Right cardiac atrium (tissue), 5 donors: ENCODE results near the gene TPST1. TPM values are rescaled to one million over a fixed set of nuclear protein-coding genes. Genes with fewer than 3 reads are reported as not detected.
A peak's percentile ranks its signal among the peaks of the same experiment; 100 is the strongest.
"Not testable (repeated sequence)": the region's sequence is repeated elsewhere in the genome, so short reads cannot be mapped to it uniquely, and the experiment has no call there.

Experiments used
- ATAC-seq, 2 donors: fragments of 200-7000 bp; cut with Tn5 transposase; one replicate each; pipeline versions ENCODE4 v1.8.0 to v1.9.1; 2020; ENCODE audit warnings: moderate library complexity in 2 of 2, mild to moderate bottlenecking in 1 of 2
- DNase-seq, 3 donors: peaks; one replicate each; pipeline ENCODE4 v3.0.0-alpha.2; 2020
- H3K27ac ChIP-seq: one replicate; pipeline ENCODE4 v1.5.1; 2013; ENCODE audit warnings: mild to moderate bottlenecking, low read length, control low read depth, moderate library complexity
- H3K27me3 ChIP-seq: one replicate; pipeline ENCODE4 v1.6.1; 2013; ENCODE audit not compliant: control insufficient read depth, insufficient read depth
- H3K4me1 ChIP-seq: one replicate; pipeline ENCODE4 v1.6.1; 2013; ENCODE audit warnings: low read length; ENCODE audit not compliant: control insufficient read depth, insufficient read depth
- H3K4me3 ChIP-seq: one replicate; pipeline ENCODE4 v1.5.1; 2013; ENCODE audit warnings: low read length, control low read depth
- H3K9me3 ChIP-seq: one replicate; pipeline ENCODE4 v1.6.1; 2013; ENCODE audit warnings: low read length; ENCODE audit not compliant: control insufficient read depth
- WGBS: extraction: QIAGEN DNeasy Blood & Tissue Kit; methylation state at CpG from one replicate; pipeline ENCODE4 v1.1.7; 2013; 5-methylcytosine and 5-hydroxymethylcytosine counted together
- intact Hi-C, 4 donors: fragments of 100-400 bp; cut with DNase I; formaldehyde crosslinking; loops; one replicate each; pipeline versions ENCODE4 v1.11.0 to v1.14.0; 2022 to 2023
- polyA plus RNA-seq: library from polyadenylated mRNA; stranded (reverse); fragments of 200-250 nt; gene quantifications from one replicate; pipeline ENCODE4 v1.2.3, GENCODE V29; 2013
- total RNA-seq, 4 donors: library from RNA; stranded (reverse); fragmentation: NEBNext Ultra II Directional; extraction: Animal tissue kit (Norgen Biotek cat#: 25700); gene quantifications; one replicate each; pipeline ENCODE4 v1.2.1, GENCODE V29; 2021
- donor health status: healthy with polysubstance abuse.
- donor health status: DM: no; HTN: yes; CAD: no.
- donor health status: DM: no; HTN: no; CAD: no.
- donor health status: DM: no; HTN: yes; CAD: no; lungs with severe emphysema.
- donor health status: DM: yes; HTN: yes; CAD: no.

Gene TPST1
- total and polyA plus RNA-seq, 5 donors: 5.1 to 9.9 (median 7.4) TPM

DNA sequence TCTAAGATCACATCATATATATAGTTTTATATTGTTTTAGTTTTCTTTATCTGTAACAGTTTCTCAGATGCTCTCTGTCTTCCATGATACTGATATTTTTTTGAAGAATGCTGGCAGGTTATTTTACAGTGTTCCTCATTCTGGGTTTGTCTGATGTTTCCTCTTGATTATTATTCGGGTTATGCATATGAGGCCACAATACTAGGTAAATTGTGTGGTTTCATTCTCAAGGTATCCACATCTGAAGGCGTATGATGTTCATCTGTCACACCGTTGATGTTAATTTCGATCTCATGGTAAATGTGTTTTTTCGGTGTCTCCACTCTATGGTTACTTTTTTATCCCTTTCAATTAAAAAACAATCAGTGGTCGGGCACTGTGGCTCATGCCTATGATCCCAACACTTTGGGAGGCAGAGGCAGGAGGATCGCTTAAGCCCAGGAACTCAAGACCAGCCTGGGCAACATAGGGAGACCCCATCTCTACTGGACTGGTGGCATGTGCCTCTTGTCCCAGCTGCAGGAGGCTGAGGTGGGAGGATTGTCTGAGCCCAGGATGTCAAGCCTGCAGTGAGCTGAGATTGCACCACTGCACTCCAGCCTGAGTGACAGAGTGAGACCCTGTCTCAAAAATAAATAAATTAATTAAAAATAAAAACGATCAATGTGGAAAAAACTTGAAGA, 108.9 kb downstream of the TPST1 start:
- Histone ChIP-seq H3K27ac (no peak overlapping the region), H3K27me3 (no peaks in the 10 kb centered on the region), H3K9me3 (no peaks in the 10 kb centered on the region), H3K4me3 (no peak overlapping the region), H3K4me1 (no peaks in the 10 kb centered on the region)
- ATAC-seq (no peak), DNase-seq (no peak)
- intact Hi-C loops: no loop called here
- WGBS: 89% methylated on average over 8 of the region's 8 CpGs

DNA sequence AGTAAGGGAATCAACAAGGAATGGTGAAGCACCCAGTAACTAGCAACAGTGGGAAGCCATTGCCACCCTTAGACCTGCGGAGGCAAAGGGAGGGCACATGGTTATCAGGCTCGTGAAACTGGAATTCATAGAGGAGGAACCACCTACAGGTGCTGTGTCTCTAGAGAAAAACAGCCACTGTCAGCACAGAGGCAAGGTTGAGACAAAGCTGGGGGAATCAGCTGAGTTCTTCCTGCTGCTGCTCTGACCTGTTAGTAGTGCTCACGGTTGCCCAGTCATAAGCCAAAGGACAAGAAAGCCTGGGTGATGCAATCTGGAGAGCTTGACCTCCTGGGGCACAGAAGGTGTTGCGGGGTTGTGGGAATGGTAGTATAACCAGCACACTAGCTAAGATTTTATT, 110.1 kb downstream of the TPST1 start:
- Histone ChIP-seq H3K4me1 (no peaks in the 10 kb centered on the region), H3K27me3 (no peaks in the 10 kb centered on the region), H3K4me3 (no peak overlapping the region), H3K9me3 (no peaks in the 10 kb centered on the region), H3K27ac (no peak overlapping the region)
- intact Hi-C loops: no loop called here
- DNase-seq (no peak), ATAC-seq (no peak)
- 72% methylated on average over 4 of the region's 4 CpGs for WGBS

DNA sequence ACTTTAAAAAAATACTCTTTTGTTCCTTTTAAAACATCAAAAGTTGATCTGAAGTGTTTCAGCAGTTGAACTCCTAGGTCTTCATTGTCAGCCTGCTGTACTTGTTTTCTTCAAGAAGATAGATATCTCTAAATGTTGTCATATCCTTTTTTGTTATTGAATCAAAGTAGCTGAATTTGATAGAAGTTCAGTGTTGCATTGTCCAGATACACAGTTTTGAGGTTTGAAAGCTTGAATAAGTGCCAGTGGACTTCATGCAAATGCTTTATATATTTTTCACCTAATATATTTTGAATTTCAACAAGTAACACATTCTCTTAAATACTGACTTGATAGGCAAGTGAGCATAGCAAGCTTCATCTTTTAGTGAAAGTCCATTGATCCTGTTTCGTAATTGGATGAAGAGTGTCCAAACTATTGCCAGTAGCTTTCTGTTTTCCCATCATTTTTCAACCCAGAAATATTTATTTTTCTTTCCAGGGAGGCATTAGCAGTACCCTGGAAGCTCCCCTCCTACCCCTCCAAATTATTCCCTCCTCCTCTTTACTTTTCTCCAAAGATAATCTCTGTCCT, 114.4 kb downstream of the TPST1 start:
- Histone ChIP-seq H3K4me1 (no peaks in the 10 kb centered on the region), H3K4me3 (no peak overlapping the region), H3K27me3 (no peaks in the 10 kb centered on the region), H3K27ac (no peak overlapping the region), H3K9me3 (no peaks in the 10 kb centered on the region)
- 98% methylated on average over 1 of the region's 1 CpG for WGBS
- ATAC-seq (no peak), DNase-seq (no peak)
- intact Hi-C loops: no loop called here

DNA sequence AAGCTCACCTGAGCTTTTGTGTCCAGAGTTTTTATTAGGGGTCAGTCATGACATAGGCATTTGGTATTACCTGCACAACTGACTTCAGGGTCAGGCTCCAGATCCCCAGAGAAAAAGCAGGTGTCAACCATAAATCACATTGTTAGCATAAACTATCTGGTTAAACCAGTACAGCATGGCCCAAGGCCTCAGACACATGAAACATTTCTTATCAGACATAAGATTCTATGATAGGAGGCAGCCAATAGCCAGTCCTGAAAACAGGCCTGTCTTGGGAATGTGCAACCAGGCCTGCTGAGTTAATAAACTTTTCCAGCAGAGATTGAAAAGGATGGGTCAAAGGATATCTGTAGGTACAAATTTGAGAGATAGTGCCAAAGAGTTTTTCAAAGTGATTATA, 116.1 kb downstream of the TPST1 start:
- no peak overlapping the region for H3K4me3 ChIP-seq
- DNase-seq: no peak
- no peak overlapping the region for H3K27ac ChIP-seq
- intact Hi-C loops: no loop called here
- no peaks in the 10 kb centered on the region for H3K27me3 ChIP-seq
- no peak for ATAC-seq
- H3K4me1 ChIP-seq: no peaks in the 10 kb centered on the region
- no peaks in the 10 kb centered on the region for H3K9me3 ChIP-seq

DNA sequence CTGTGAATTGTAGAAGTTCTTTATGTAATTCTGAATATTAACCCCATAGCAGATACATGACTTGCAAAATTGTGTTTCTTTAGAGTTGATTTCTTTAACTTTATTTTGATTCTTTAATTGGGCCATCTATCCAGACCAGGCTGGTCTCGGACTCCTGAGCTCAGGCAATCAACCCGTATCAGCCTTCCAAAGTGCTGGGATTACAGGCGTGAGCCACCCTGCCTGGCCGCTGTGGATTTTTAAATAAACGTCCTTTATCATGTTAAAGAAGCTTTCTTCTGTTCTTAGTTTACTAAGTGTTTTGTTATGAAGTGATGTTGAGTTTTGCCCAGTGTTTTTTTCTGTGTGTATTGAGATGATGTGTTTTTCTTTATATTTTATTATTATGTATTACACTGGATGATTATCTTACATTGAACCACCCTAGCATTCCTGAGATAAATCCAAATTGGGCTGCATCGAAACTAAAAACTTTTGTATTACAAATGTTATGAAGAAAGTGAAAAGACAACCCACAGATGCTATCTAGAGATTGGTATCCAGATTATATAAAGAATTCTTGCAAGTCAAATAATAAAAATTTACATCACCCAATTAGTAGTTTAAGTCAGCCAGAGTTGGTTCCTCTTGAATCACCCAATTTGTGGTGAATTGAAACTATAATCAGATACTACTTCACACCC, 118.1 kb downstream of the TPST1 start:
- Histone ChIP-seq H3K4me1 (no peaks in the 10 kb centered on the region), H3K9me3 (no peaks in the 10 kb centered on the region), H3K27me3 (no peaks in the 10 kb centered on the region), H3K4me3 (no peak overlapping the region), H3K27ac (no peak overlapping the region)
- DNase-seq (no peak), ATAC-seq (no peak)
- WGBS: 86% methylated on average over 6 of the region's 6 CpGs
- intact Hi-C loops: no loop called here

DNA sequence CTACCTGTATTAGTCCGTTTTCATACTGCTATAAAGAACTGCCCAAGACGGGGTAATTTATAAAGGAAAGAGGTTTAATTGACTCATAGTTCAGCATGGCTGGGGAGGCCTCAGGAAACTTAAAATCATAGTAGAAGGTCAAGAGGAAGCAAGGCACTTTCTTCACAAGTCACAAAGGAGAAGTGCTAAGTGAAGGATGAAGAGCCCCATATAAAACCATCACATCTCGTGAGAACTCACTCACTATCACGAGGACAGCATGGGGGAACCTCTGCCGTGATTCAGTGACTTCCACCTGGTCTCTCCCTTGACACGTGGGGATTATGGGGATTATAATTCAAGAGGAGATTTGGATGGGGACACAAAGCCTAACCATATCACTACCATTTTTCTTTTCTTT, 119.9 kb downstream of the TPST1 start:
- WGBS: 86% methylated on average over 6 of the region's 6 CpGs
- not testable (repeated sequence) for ATAC-seq

DNA sequence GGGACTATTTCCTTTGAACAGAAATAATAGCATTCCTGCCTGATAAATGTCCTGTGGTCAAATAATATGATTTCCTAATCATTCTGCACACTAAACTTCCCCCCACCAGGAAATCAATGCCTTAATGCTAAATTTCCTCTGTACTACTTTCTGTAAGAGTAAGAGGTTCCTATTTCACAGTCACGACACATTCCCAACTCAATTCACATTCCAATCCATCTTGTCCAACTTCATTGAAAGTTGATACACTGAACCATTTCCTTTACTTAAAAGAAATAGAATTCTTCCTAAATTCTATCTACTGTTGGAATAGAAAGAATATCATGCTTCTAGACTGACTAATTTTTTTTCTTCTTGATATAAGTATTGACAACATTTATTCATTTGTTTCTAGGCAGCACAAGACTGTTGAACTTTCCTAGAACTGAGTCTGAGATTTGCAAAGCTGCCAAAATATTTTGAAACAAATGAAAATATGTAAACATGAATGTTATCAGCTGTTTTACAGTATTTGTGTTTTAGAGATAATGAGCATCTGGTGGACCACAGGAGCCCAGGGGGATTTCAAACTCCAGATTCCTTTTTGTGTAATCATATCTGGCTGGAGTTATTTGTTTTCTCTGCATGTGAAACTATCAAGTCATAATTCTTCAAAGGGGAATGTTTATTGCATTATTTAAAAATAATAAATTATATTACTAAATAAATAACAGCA, 121.5 kb downstream of the TPST1 start:
- Histone ChIP-seq H3K27ac (no peak overlapping the region), H3K27me3 (no peaks in the 10 kb centered on the region), H3K9me3 (no peaks in the 10 kb centered on the region), H3K4me1 (peaks cover 3% of the 10 kb centered on the region), H3K4me3 (no peak overlapping the region)
- 57% methylated on average over 1 of the region's 1 CpG for WGBS
- DNase-seq: no peak
- intact Hi-C loops: no loop called here
- peak in 1 of 2 donors; percentile 56 for ATAC-seq

More for the DNA sequence above, 119.9 kb downstream of the TPST1 start:
- H3K4me3 ChIP-seq, DNase-seq, intact Hi-C loops, H3K27ac ChIP-seq, H3K27me3 ChIP-seq, H3K4me1 ChIP-seq, H3K9me3 ChIP-seq: not testable (repeated sequence)

DNA sequence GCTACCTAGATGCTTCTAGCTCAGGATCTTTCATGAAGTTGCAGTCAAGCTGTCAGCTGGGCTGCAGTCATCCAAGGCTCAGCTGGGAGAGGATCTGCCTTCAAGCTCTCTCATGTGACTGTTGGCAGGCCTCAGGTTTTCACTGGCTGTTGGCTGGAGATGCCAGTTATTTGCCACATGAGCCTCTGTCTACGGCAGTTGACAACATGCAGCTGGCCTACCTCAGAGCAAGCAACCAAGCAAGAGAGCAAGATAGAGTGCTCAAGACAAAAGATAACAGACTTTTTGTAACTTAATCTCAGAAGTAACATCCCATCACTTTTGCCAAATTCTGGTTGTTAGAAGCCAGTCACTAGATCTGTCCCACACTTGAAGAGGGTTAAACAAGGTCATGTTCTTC, 125.8 kb downstream of the TPST1 start:
- peak; percentile 78 to 94 for ATAC-seq
- Histone ChIP-seq H3K9me3 (no peaks in the 10 kb centered on the region), H3K4me1 (peaks cover 3% of the 10 kb centered on the region), H3K27ac (no peak overlapping the region), H3K4me3 (no peak overlapping the region), H3K27me3 (no peaks in the 10 kb centered on the region)
- intact Hi-C loops: no loop called here
- peak; percentile 66 to 86 (median 82) for DNase-seq
- 21% methylated on average over 1 of the region's 1 CpG for WGBS

DNA sequence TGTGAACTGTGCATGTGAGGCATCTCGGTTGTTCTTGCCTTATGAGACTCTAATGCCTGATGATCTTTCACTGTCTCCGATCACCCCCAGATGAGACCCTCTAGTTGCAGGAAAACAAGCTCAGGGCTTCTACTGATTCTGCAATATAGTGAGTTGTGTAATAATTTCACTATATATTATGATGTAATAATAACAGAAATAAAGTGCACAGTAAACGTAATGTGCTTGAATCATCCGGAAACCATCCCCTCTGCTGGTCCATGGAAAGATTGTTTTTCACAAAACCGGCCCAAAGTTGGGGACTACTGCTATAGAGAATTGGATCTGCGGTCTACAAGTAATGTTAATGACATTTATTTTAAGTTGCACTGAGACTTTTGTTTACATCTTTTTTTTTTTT, 126.7 kb downstream of the TPST1 start:
- Histone ChIP-seq H3K4me1 (peaks cover 3% of the 10 kb centered on the region), H3K9me3 (no peaks in the 10 kb centered on the region), H3K27ac (no peak overlapping the region), H3K27me3 (no peaks in the 10 kb centered on the region), H3K4me3 (no peak overlapping the region)
- WGBS: 89% methylated on average over 6 of the region's 6 CpGs
- no peak for DNase-seq
- no peak for ATAC-seq
- intact Hi-C loops: no loop called here

DNA sequence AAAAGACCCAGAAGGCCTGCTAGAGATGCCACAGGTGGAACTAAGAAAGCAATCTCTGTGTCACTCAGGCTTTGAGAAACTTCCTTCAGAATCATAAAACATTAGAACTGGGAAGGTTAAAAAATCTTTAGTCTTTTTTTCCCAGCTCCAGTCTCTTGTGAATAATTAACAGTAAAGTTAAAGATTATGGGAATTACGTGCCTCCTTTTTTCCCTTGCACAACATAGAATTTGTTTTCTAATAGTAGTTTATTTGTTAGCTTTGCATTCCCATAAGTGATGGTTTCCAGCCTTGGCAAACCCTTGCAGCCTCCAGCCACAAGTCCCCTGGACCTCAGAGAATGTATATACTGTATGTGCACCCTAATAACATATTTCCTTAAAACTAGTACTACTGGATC, 128.3 kb downstream of the TPST1 start:
- no peaks in the 10 kb centered on the region for H3K9me3 ChIP-seq
- H3K4me3 ChIP-seq: no peak overlapping the region
- no peak overlapping the region for H3K27ac ChIP-seq
- no peak for ATAC-seq
- peaks cover 3% of the 10 kb centered on the region for H3K4me1 ChIP-seq
- WGBS: 78% methylated on average over 1 of the region's 1 CpG
- intact Hi-C loops: no loop called here
- DNase-seq: no peak
- H3K27me3 ChIP-seq: no peaks in the 10 kb centered on the region

DNA sequence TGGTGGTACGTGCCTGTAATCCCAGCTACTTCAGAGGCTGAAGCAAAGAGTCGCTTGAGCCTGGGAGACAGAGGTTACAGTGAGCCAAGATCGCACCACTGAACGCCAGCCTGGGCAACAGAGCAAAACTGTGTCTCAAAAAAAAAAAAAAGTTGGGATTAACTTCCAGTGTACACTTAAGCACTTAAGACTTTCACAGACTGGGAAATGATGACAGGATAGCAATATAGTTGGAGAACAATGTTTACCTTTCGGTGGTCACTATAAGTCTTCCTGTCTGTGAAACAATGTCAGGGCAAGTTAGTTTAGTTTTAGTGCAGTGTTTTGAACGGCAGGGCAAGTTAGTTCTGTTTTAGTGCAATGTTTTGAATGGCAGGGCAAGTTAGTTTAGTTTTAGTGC, 130.2 kb downstream of the TPST1 start:
- Histone ChIP-seq H3K27ac (no peak overlapping the region), H3K9me3 (no peaks in the 10 kb centered on the region), H3K27me3 (no peaks in the 10 kb centered on the region), H3K4me3 (no peak overlapping the region), H3K4me1 (peaks cover 3% of the 10 kb centered on the region)
- no peak for DNase-seq
- no peak for ATAC-seq
- 92% methylated on average over 6 of the region's 6 CpGs for WGBS
- intact Hi-C loops: no loop called here
